IMR-90 (cell line): Measurements from ENCODE around the gene OSBP. TPM values are rescaled to one million over a fixed set of nuclear protein-coding genes. Genes with fewer than 3 reads are reported as not detected.

Experiments used
- ATAC-seq: fragments of 200-7000 bp; cut with Tn5 transposase; 2 replicates; pipeline ENCODE4 v1.9.1; 2020; ENCODE audit warnings: low read depth, mild to moderate bottlenecking, moderate library complexity
- BruUV-seq: library from RNA; stranded (reverse); fragments of 400-500 nt; replicated peaks from 2 replicates; lab custom pipeline; 2021; lab: Mats Ljungman, UMichigan
- CTCF ChIA-PET: fragments of 300-600 bp; formaldehyde crosslinking; extraction: SDS; loops from one replicate; lab custom pipeline; 2021; ENCODE audit warnings: antibody characterized with exemption; lab: Yijun Ruan, JAX
- POLR2A ChIA-PET: fragments of 300-600 bp; sonication (Branson Sonifier 250); formaldehyde crosslinking; loops from one replicate; lab custom pipeline; 2022; ENCODE audit warnings: antibody characterized with exemption; ENCODE audit not compliant: unreplicated experiment; lab: Charles Lee
- DNase-seq: peaks from one replicate; pipeline ENCODE4 v3.0.0; 2013
- H2AFZ ChIP-seq: replicated peaks from 2 replicates; pipeline ENCODE3; 2013; ENCODE audit warnings: low read length, mild to moderate bottlenecking; ENCODE audit not compliant: poor library complexity
- H2AK5ac ChIP-seq: 2 replicates; pipeline ENCODE4 v1.6.1; 2013; ENCODE audit warnings: low read depth, low read length, inconsistent platforms
- H2AK9ac ChIP-seq: replicated peaks from 2 replicates; pipeline ENCODE3; 2013; ENCODE audit warnings: mild to moderate bottlenecking, low read depth, low read length, moderate library complexity; ENCODE audit not compliant: poor library complexity
- H2BK120ac ChIP-seq: 2 replicates; pipeline ENCODE4 v1.6.1; 2013; ENCODE audit warnings: low read depth, low read length, inconsistent platforms
- H2BK15ac ChIP-seq: 3 replicates; pipeline ENCODE4 v1.6.1; 2013; ENCODE audit warnings: low read depth, low read length, inconsistent platforms
- H2BK20ac ChIP-seq: 2 replicates; pipeline ENCODE4 v1.6.1; 2013; ENCODE audit warnings: low read depth, mild to moderate bottlenecking, inconsistent platforms, low read length, moderate library complexity
- H2BK5ac ChIP-seq: 2 replicates; pipeline ENCODE4 v1.6.1; 2013; ENCODE audit warnings: mild to moderate bottlenecking, low read depth, low read length, inconsistent platforms; ENCODE audit not compliant: poor library complexity, severe bottlenecking
- H3K14ac ChIP-seq: replicated peaks from 2 replicates; pipeline ENCODE4 v1.6.1; 2013; ENCODE audit warnings: low read depth, low read length, inconsistent platforms
- H3K18ac ChIP-seq: 2 replicates; pipeline ENCODE4 v1.6.1; 2013; ENCODE audit warnings: low read depth, low read length, control low read depth
- H3K23ac ChIP-seq: 2 replicates; pipeline ENCODE4 v1.6.1; 2013; ENCODE audit warnings: low read depth, low read length, inconsistent platforms
- H3K27ac ChIP-seq: 2 replicates; pipeline ENCODE4 v1.5.1; 2013; ENCODE audit warnings: mild to moderate bottlenecking, control low read depth, low read length; ENCODE audit not compliant: insufficient read depth
- H3K27me3 ChIP-seq: 2 replicates; pipeline ENCODE4 v1.6.1; 2013; ENCODE audit warnings: low read length; ENCODE audit not compliant: control insufficient read depth, insufficient read depth
- H3K36me3 ChIP-seq: 2 replicates; pipeline ENCODE4 v1.6.1; 2013; ENCODE audit warnings: low read length, mixed read lengths; ENCODE audit not compliant: control insufficient read depth, insufficient read depth
- H3K4ac ChIP-seq: 2 replicates; pipeline ENCODE4 v1.6.1; 2013; ENCODE audit warnings: low read depth, low read length, inconsistent platforms
- H3K4me1 ChIP-seq: 2 replicates; pipeline ENCODE4 v1.6.1; 2013; ENCODE audit warnings: low read length, mixed read lengths; ENCODE audit not compliant: control insufficient read depth, insufficient read depth
- H3K4me2 ChIP-seq: 2 replicates; pipeline ENCODE4 v1.6.1; 2013; ENCODE audit warnings: low read depth, mild to moderate bottlenecking, control low read depth, low read length, moderate library complexity
- H3K4me3 ChIP-seq: 2 replicates; pipeline ENCODE4 v1.5.1; 2013; ENCODE audit warnings: low read depth, mild to moderate bottlenecking, control low read depth, low read length, moderate library complexity; ENCODE audit not compliant: insufficient read depth
- H3K56ac ChIP-seq: 2 replicates; pipeline ENCODE4 v1.6.1; 2013; ENCODE audit warnings: low read length, inconsistent platforms; ENCODE audit not compliant: insufficient read depth; ENCODE audit errors: extremely low read depth
- H3K79me1 ChIP-seq, 2 experiments: 2 replicates each; pipeline ENCODE4 v1.6.1; 2013; ENCODE audit warnings: low read length in 2 of 2, inconsistent platforms in 1 of 2, low read depth in 1 of 2
- H3K9ac ChIP-seq: 2 replicates; pipeline ENCODE4 v1.6.1; 2013; ENCODE audit warnings: low read depth, low read length, control low read depth
- H3K9me1 ChIP-seq: 2 replicates; pipeline ENCODE4 v1.6.1; 2013; ENCODE audit warnings: low read length, inconsistent platforms; ENCODE audit not compliant: insufficient read depth
- H3K9me3 ChIP-seq: 2 replicates; pipeline ENCODE4 v1.6.1; 2013; ENCODE audit warnings: low read length; ENCODE audit not compliant: control insufficient read depth, insufficient read depth
- H4K20me1 ChIP-seq: 2 replicates; pipeline ENCODE4 v1.6.1; 2013; ENCODE audit warnings: low read length, inconsistent platforms; ENCODE audit not compliant: insufficient read depth
- H4K5ac ChIP-seq: 2 replicates; pipeline ENCODE4 v1.6.1; 2013; ENCODE audit warnings: mild to moderate bottlenecking, low read depth, low read length, control low read depth
- H4K8ac ChIP-seq, 2 experiments: 2 replicates each; pipeline ENCODE4 v1.6.1; 2013; ENCODE audit warnings: low read depth in 2 of 2, low read length in 2 of 2, control low read depth in 1 of 2, inconsistent platforms in 1 of 2
- H4K91ac ChIP-seq: 2 replicates; pipeline ENCODE4 v1.6.1; 2013; ENCODE audit warnings: low read depth, low read length, inconsistent platforms; ENCODE audit not compliant: insufficient read depth
- BHLHE40 ChIP-seq: fragments of 150-350 bp; IDR thresholded peaks from 2 replicates; pipeline ENCODE4 v1.6.1; 2016; ENCODE audit warnings: mild to moderate bottlenecking, low read depth, low read length
- CEBPB ChIP-seq: IDR thresholded peaks from 2 replicates; pipeline ENCODE4 v1.6.1; 2012; ENCODE audit warnings: low read depth, low read length, improper control_type of control experiment
- MXI1 ChIP-seq: IDR thresholded peaks from 2 replicates; pipeline ENCODE4 v1.6.1; 2012; ENCODE audit warnings: low read depth, mild to moderate bottlenecking, low read length, moderate library complexity, borderline replicate concordance
- RAD21 ChIP-seq: IDR thresholded peaks from 2 replicates; pipeline ENCODE4 v1.6.1; 2012; ENCODE audit warnings: low read length, improper control_type of control experiment
- SMC3 ChIP-seq: fragments of 150-350 bp; IDR thresholded peaks from 2 replicates; pipeline ENCODE4 v1.6.1; 2016; ENCODE audit warnings: low read depth, mild to moderate bottlenecking, antibody characterized with exemption, low read length, moderate library complexity
- USF2 ChIP-seq: fragments of 150-350 bp; IDR thresholded peaks from 2 replicates; pipeline ENCODE4 v1.6.1; 2017; ENCODE audit warnings: mild to moderate bottlenecking, antibody characterized with exemption, low read length, low read depth
- WGBS, 2 experiments: methylation state at CpG; one replicate each; pipeline versions ENCODE4 v1.1.5 to v1.1.7; 2013; ENCODE audit warnings: missing lambda C conversion rate in 2 of 2; ENCODE audit not compliant: insufficient read length in 1 of 2; ENCODE audit errors: extremely low coverage in 2 of 2; 5-methylcytosine and 5-hydroxymethylcytosine counted together
- dilution Hi-C: fragments of 300-500 bp; cut with HindIII; formaldehyde crosslinking; loops from one replicate; pipeline ENCODE4 v1.14.3; 2018; ENCODE audit warnings: low sequenced_read_pairs; ENCODE audit not compliant: unreplicated experiment
- in situ Hi-C: fragments of 300-500 bp; cut with MboI; formaldehyde crosslinking; loops from 3 replicates; pipeline ENCODE4 v1.14.3; 2019; ENCODE audit warnings: low sequenced_read_pairs, inconsistent platforms, mixed read lengths
- intact Hi-C: fragments of 100-400 bp; cut with micrococcal nuclease; formaldehyde crosslinking; loops from 2 replicates; pipeline ENCODE4 v1.10.0; 2022
- polyA plus RNA-seq, 3 experiments: library from polyadenylated mRNA; depleted of rRNA; stranded (reverse); fragments of >200 nt; gene quantifications; 2 replicates each; pipeline ENCODE4 v1.2.3, GENCODE V29; 2012; ENCODE audit warnings: low replicate concordance in 1 of 3
- total RNA-seq: library from RNA; depleted of rRNA; stranded (reverse); fragments of >200 nt; gene quantifications from 2 replicates; pipeline ENCODE4 v1.2.3, GENCODE V29; 2012

Gene OSBP
- total and polyA plus RNA-seq, 2 of the 4 experiments (the other 2 are of a cell fraction) = 22.1 to 27.4 TPM

- H3K27me3 ChIP-seq = no peaks in the 10 kb centered on the region
- H4K8ac ChIP-seq = peak overlapping the region in 1 of 2 experiments; percentile 71; a peak in 2 of 4 replicates
- peak overlapping the region; percentile 54 for H3K4me3 ChIP-seq
- H3K79me1 ChIP-seq = no peaks in the 10 kb centered on the region
- no peak overlapping the region for H4K91ac ChIP-seq
- peak overlapping the region; percentile 44; the same call in 1 of the 2 replicates for H2BK20ac ChIP-seq
- no peaks in the 10 kb centered on the region for H3K9me1 ChIP-seq
- WGBS, 2 experiments = 0% methylated on average over 8 of the region's 34 CpGs; no CpG with 5 or more reads in 1 of the 2 experiments
- DNase-seq (peak; percentile 92), ATAC-seq (peak; percentile 64)
- intact Hi-C loops (loop anchor here (1.0 to 10.0 kb wide), 5 partner anchors 14 to 976 kb away; partner anchors contain the start of genes LPXN, PATL1 and ZFP91), dilution Hi-C loops (no loop called here), in situ Hi-C loops (loop anchor here (10.0 to 25.0 kb wide), 2 partner anchors 254 to 964 kb away; partner anchors contain the start of genes LPXN and ZFP91)
- ChIA-PET POLR2A (interaction anchor here (1.0 kb wide), 1 partner anchor 10 kb away, joined by 3 read pairs; no protein-coding TSS in a partner anchor), CTCF (interaction anchor here (1.5 kb wide), 1 partner anchor 14 kb away, joined by 3 read pairs; no protein-coding TSS in a partner anchor)
- peak overlapping the region; percentile 84 for H3K4me2 ChIP-seq
- peak; percentile 78 for TF ChIP-seq MXI1
- TF ChIP-seq CEBPB = peak; percentile 89
- TF ChIP-seq USF2 = peak; percentile 58
- TF ChIP-seq RAD21 = no peak
- no peak for TF ChIP-seq SMC3
- TF ChIP-seq BHLHE40 = peak; percentile 97
- peak overlapping the region; percentile 83 for H2BK5ac ChIP-seq
- BruUV-seq = no TSS peak
- 0 out of 2 replicates have a peak, but pooled peaks cover 3% of the 10 kb centered on the region for H3K4me1 ChIP-seq
- H3K56ac ChIP-seq = peak overlapping the region; percentile 65
- peak overlapping the region; percentile 48; the same call in 1 of the 2 replicates for H3K27ac ChIP-seq
- H2AK5ac ChIP-seq = no peak overlapping the region
- peak overlapping the region; percentile 85 for H2AFZ ChIP-seq
- H2AK9ac ChIP-seq = peak overlapping the region; percentile 85
- H3K9ac ChIP-seq = peak overlapping the region; percentile 72
- peak overlapping the region; percentile 43 for H3K18ac ChIP-seq
- H3K23ac ChIP-seq = peak overlapping the region; percentile 57; the same call in 1 of the 2 replicates
- peaks cover 10% of the 10 kb centered on the region for H4K20me1 ChIP-seq
- peak overlapping the region; percentile 31; the same call in 1 of the 2 replicates for H2BK120ac ChIP-seq
- no peak overlapping the region for H2BK15ac ChIP-seq
- H3K9me3 ChIP-seq = no peaks in the 10 kb centered on the region
- H3K36me3 ChIP-seq = no peaks in the 10 kb centered on the region
- H4K5ac ChIP-seq = peak overlapping the region; percentile 18; the same call in 1 of the 2 replicates
- peak overlapping the region; percentile 77 for H3K14ac ChIP-seq
- peak overlapping the region; percentile 74 for H3K4ac ChIP-seq
These were observed 64.5 kb downstream of the OSBP start for GRCh38 chr11:59550842-59551658.
